GM12891 (cell line): ENCODE results near the gene CCN5.
"Not testable (repeated sequence)": the region's sequence is repeated elsewhere in the genome, so short reads cannot be mapped to it uniquely, and the experiment has no call there.

Experiments used
- POLR2A ChIP-seq: IDR thresholded peaks from 2 replicates; pipeline ENCODE4 v1.6.1; 2011; ENCODE audit warnings: low read depth, low read length, control low read depth
- SPI1 ChIP-seq: IDR thresholded peaks from 2 replicates; pipeline ENCODE4 v1.6.1; 2011; ENCODE audit warnings: low read depth, low read length, control low read depth

DNA sequence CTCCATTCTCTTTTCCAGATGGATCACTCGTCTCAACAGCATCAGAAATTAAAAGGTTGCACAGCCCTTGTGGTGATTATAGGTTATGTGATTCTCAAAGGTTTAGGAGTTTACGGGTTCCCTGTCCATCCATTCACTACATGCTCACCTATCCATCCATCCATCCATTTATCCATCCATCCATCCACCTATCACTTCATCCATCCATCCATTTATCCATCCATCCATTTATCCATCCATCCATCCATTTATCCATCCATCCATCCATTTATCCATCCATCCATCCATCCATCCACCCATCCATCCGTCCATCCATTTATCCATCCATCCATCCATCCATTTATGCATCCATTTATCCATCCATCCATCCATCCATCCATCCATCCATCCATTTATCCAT lies 48.6 kb downstream of the CCN5 start:
- not testable (repeated sequence) for TF ChIP-seq POLR2A, SPI1
